Measurements from ENCODE around the gene RFX7.

GRCh38 chr15:56261854-56262509 lies 18.3 kb upstream of the RFX7 start:
- TF ChIP-seq CTCF (IDR thresholded peaks at IDR 0.05; ENCODE audit: borderline replicate concordance, extremely low read depth, low read length, poor library complexity, severe bottlenecking): no peak
- no peak for TF ChIP-seq EZH2 (IDR thresholded peaks at IDR 0.05; ENCODE audit: borderline replicate concordance, low read depth, low read length, severe bottlenecking)

All from DND-41 (cell line).